ENCODE data around the gene USP7.
"Not testable (repeated sequence)": the region's sequence is repeated elsewhere in the genome, so short reads cannot be mapped to it uniquely, and the experiment has no call there.

Gene USP7

GRCh38 chr16:8963821-8964441, at the start of gene USP7:
Gene USP7, minus strand, starts transcription at chr16:8963906. Its CDS starts 621 bp downstream, at chr16:8963285.
- DNase-seq = peak; percentile 92

- DNase-seq = no peak
Measured at GRCh38 chr16:9013508-9013864, 49.8 kb upstream of the USP7 start.

- DNase-seq = peak; percentile 25
Measured at GRCh38 chr16:9012848-9013507, 49.3 kb upstream of the USP7 start.

- DNase-seq = no peak
Measured at GRCh38 chr16:9012330-9012729, 48.6 kb upstream of the USP7 start.

GRCh38 chr16:9008601-9009260, 45.0 kb upstream of the USP7 start:
- DNase-seq = peak; percentile 71

- DNase-seq = no peak
Measured at GRCh38 chr16:9007177-9007794, 43.6 kb upstream of the USP7 start.

- DNase-seq = no peak
Measured at GRCh38 chr16:9004183-9004582, 40.5 kb upstream of the USP7 start.

GRCh38 chr16:9003763-9004162, 40.1 kb upstream of the USP7 start:
- no peak for DNase-seq

GRCh38 chr16:9003322-9003721, 39.6 kb upstream of the USP7 start:
- DNase-seq = no peak

- no peak for DNase-seq
Measured at GRCh38 chr16:9002042-9002441, 38.3 kb upstream of the USP7 start.

GRCh38 chr16:9000664-9001063, 37.0 kb upstream of the USP7 start:
- no peak for DNase-seq

GRCh38 chr16:8999800-9000199, 36.1 kb upstream of the USP7 start:
- no peak for DNase-seq

GRCh38 chr16:8998108-8998507, 34.4 kb upstream of the USP7 start:
- DNase-seq = no peak

GRCh38 chr16:8996891-8997290, 33.2 kb upstream of the USP7 start:
- DNase-seq = no peak

GRCh38 chr16:8990445-8990844, 26.7 kb upstream of the USP7 start:
- DNase-seq = no peak

GRCh38 chr16:8989099-8989878, 25.6 kb upstream of the USP7 start:
- DNase-seq = no peak

- DNase-seq = no peak
Measured at GRCh38 chr16:8986818-8987191, 23.1 kb upstream of the USP7 start.

- DNase-seq = no peak
Measured at GRCh38 chr16:8986111-8986510, 22.4 kb upstream of the USP7 start.

- no peak for DNase-seq
Measured at GRCh38 chr16:8982816-8983215, 19.1 kb upstream of the USP7 start.

GRCh38 chr16:8981901-8982300, 18.2 kb upstream of the USP7 start:
- not testable (repeated sequence) for DNase-seq

GRCh38 chr16:8976189-8976588, 12.5 kb upstream of the USP7 start:
- DNase-seq = not testable (repeated sequence)

- no peak for DNase-seq
Measured at GRCh38 chr16:8975039-8975438, 11.3 kb upstream of the USP7 start.
